Stomach (tissue), 9 donors: Measurements from ENCODE around the gene SIGLEC9. TPM values are rescaled to one million over a fixed set of nuclear protein-coding genes. Genes with fewer than 3 reads are reported as not detected.

Source experiments
- DNase-seq, 2 donors: peaks; one replicate each; pipeline versions ENCODE4 v3.0.0 to v3.0.0-alpha.2; 2013 to 2019
- H3K27ac ChIP-seq, 5 donors: fragments of 200-600 bp in 4 of 5; sonication (generic) in 4 of 5; one replicate each; pipeline ENCODE4 v1.5.1; 2013 to 2019; ENCODE audit warnings: mild to moderate bottlenecking in 1 of 5, moderate library complexity in 1 of 5
- H3K27me3 ChIP-seq, 3 donors: fragments of 200-600 bp; sonication (generic); one replicate each; pipeline ENCODE4 v1.5.1; 2017 to 2019; ENCODE audit warnings: mixed run types in 1 of 3
- H3K36me3 ChIP-seq, 4 donors: fragments of 200-600 bp; sonication (generic); 1 replicate in 3 of 4; 2 replicates in 1 of 4; pipeline ENCODE4 v1.5.1; 2016 to 2019
- H3K4me1 ChIP-seq, 4 donors: fragments of 200-600 bp; sonication (generic); one replicate each; pipeline ENCODE4 v1.5.1; 2016 to 2019
- H3K4me3 ChIP-seq, 4 donors: fragments of 200-600 bp; sonication (generic) in 3 of 4; one replicate each; pipeline ENCODE4 v1.5.1; 2016 to 2019; ENCODE audit warnings: mild to moderate bottlenecking in 1 of 4
- H3K9me3 ChIP-seq, 4 donors: fragments of 200-600 bp; sonication (generic); one replicate each; pipeline ENCODE4 v1.5.1; 2016 to 2019
- EP300 ChIP-seq: sonication (generic); formaldehyde crosslinking; IDR thresholded peaks from one replicate; pipeline ENCODE4 v1.6.1; 2017; ENCODE audit warnings: antibody characterized with exemption
- POLR2A ChIP-seq, 4 donors: fragments of 450-650 bp; IDR thresholded peaks; one replicate each; pipeline ENCODE4 v1.6.1; 2016; ENCODE audit warnings: antibody characterized with exemption in 4 of 4, control low read depth in 2 of 4, mild to moderate bottlenecking in 1 of 4, moderate library complexity in 1 of 4
- POLR2AphosphoS5 ChIP-seq, 3 donors: sonication (generic); formaldehyde crosslinking; IDR thresholded peaks; one replicate each; pipeline ENCODE4 v1.6.1; 2016; ENCODE audit warnings: antibody characterized with exemption in 3 of 3
- WGBS, 5 donors: extraction: QIAGEN DNeasy Blood & Tissue Kit in 3 of 5; methylation state at CpG; one replicate each; pipeline versions ENCODE4 v1.1.5 to v1.1.7; 2013 to 2018; 5-methylcytosine and 5-hydroxymethylcytosine counted together
- intact Hi-C: fragments of 100-400 bp; cut with DNase I; formaldehyde crosslinking; loops from one replicate; pipeline ENCODE4 v1.15.1; 2023; ENCODE audit warnings: low total_unique reads
- polyA plus RNA-seq, 3 donors: library from polyadenylated mRNA; stranded (reverse); fragments of 200-250 nt; gene quantifications; one replicate each; pipeline ENCODE4 v1.2.3, GENCODE V29; 2013
- total RNA-seq, 5 donors: library from RNA; depleted of rRNA; stranded (reverse); fragments of >200 nt; gene quantifications; one replicate each; pipeline versions ENCODE4 v1.1.0 to v1.2.3, GENCODE V29; 2014 to 2016
- TF ChIP-seq, protein P1 (sequence below), 7 experiments: fragments of 450-650 bp in 4 of 7; fragments of 200-600 bp in 3 of 7; sonication (generic) in 3 of 7; IDR thresholded peaks; one replicate each; pipeline ENCODE4 v1.5.1; 2016 to 2019; ENCODE audit warnings: antibody characterized with exemption in 7 of 7, control low read depth in 2 of 7, mild to moderate bottlenecking in 1 of 7
- donor health status: healthy with polysubstance abuse.
- donor health status: Bipolar disorder and iron deficiency.
- donor health status: healthy.

Gene SIGLEC9
- total and polyA plus RNA-seq, 8 donors, result 0.61 to 13.9 (median 1.2) TPM; not detected in 1

DNA sequence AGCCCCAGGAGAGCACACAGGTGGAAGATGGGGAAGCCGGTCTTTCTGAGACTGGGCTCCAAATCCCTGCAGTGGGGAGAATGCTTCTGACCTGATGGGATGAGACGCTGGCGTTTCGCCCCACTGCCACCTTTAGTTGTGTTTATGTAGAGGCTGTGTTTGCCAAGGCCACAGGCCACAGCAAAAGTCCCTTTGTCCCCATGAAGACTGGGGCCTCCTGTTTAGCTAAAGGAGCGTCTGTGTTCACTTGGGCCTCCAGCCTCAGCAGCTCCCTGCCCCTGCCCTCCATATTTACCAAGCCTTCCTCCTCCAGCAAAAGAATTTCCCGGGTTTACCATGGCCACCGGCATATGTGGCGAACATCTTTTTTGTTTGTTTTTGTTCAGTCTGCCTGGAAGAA, 31.6 kb upstream of the SIGLEC9 start:
- Histone ChIP-seq H3K4me1 (peaks cover 0 to 29% (median 14%) of the 10 kb centered on the region in 4 donors), H3K4me3 (no peak overlapping the region)
- WGBS, 5 donors, result 51 to 57% (median 52%) methylated on average over 8 of the region's 8 CpGs

DNA sequence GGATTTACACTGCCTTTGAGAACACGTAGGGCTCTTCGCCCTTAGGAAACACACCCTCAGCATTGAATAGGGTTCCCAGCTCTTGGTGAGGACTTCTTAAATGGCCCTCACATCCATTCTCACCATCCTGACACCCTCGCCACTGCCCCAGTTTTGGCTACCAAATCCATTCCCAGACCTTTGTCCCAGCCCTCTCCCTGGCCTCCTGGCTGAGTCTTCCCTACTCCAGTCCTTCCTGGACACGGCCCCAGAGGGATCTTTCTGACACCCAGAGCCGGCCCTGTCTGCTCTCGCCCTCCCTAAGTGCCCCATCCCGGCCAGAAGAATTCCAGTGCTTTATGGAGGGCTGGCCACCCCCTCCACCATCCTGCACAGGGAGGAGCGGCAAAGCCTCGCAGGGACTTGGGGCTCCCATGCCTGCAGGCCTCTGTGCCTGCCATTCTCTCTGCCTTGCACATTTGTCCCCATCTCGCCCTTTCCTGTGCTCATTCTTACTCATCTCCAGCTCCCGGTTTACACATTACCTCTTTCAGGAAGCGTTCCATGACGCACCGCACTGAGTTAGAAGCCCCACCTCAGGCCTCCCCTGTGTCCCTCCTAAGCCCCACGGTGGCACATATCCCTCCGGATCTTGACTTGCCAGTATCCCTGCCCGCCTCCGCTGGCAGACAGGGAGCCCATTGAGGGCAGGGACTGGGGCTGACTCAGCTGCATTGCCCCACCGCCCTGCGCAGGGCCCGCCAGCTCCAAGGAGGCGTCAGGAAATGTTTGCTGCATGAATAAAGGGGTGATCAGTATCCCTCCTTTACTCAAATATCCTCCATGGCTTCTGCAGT, 31.0 kb upstream of the SIGLEC9 start:
- intact Hi-C loops, result loop anchor here (2.0 kb wide), 1 partner anchor 75 kb away; the partner anchor contains the start of gene KLK10
- WGBS, 5 donors, result 69 to 81% (median 76%) methylated on average over 22 of the region's 22 CpGs
- no peak overlapping the region for H3K27ac ChIP-seq

More for the DNA sequence above, 31.6 kb upstream of the SIGLEC9 start:
- intact Hi-C loops, result no loop called here
- H3K27ac ChIP-seq, result no peak overlapping the region
- no peak for DNase-seq
- H3K9me3 ChIP-seq, result no peaks in the 10 kb centered on the region
- peaks cover 0 to 6% (median 5%) of the 10 kb centered on the region in 4 donors for H3K36me3 ChIP-seq
- no peaks in the 10 kb centered on the region for H3K27me3 ChIP-seq
- TF ChIP-seq EP300, result no peak
- TF ChIP-seq, protein P1, sequence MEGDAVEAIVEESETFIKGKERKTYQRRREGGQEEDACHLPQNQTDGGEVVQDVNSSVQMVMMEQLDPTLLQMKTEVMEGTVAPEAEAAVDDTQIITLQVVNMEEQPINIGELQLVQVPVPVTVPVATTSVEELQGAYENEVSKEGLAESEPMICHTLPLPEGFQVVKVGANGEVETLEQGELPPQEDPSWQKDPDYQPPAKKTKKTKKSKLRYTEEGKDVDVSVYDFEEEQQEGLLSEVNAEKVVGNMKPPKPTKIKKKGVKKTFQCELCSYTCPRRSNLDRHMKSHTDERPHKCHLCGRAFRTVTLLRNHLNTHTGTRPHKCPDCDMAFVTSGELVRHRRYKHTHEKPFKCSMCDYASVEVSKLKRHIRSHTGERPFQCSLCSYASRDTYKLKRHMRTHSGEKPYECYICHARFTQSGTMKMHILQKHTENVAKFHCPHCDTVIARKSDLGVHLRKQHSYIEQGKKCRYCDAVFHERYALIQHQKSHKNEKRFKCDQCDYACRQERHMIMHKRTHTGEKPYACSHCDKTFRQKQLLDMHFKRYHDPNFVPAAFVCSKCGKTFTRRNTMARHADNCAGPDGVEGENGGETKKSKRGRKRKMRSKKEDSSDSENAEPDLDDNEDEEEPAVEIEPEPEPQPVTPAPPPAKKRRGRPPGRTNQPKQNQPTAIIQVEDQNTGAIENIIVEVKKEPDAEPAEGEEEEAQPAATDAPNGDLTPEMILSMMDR (IDR thresholded peaks at IDR 0.05), result no peak
- TF ChIP-seq POLR2AphosphoS5 (IDR thresholded peaks at IDR 0.05), result no peak
- no peak for TF ChIP-seq POLR2A (IDR thresholded peaks at IDR 0.05)

DNA sequence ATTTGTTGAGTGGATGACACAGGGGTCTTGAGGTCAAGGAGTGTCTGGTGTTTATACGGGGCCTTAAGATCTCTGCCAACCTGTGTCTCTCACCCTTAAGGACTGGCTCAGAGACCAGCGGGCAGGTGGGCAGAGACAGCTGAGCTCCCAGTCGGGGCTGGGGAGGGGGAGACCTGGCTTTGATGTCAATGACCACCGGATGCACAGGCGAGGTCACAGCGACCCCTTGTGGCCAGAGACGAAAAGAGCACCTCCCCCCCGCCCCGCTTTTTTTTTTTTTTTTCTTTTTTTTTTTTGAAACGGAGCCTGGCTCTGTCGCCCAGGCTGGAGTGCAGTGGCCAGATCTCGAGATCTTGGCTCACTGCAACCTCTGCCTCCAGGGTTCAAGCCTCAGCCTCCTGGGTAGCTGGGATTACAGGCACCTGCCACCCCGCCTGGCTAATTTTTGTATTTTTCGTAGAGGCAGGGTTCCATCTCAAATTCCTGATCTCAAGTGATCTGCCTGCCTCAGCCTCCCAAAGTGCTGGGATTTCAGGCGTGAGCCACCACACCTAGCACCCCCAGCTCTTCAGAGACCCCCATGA, 29.9 kb upstream of the SIGLEC9 start:
- Histone ChIP-seq H3K9me3 (no peaks in the 10 kb centered on the region), H3K27me3 (no peaks in the 10 kb centered on the region), H3K4me3 (no peak overlapping the region), H3K36me3 (peaks cover 0 to 20% (median 18%) of the 10 kb centered on the region in 4 donors), H3K27ac (no peak overlapping the region), H3K4me1 (peaks cover 0 to 29% (median 19%) of the 10 kb centered on the region in 4 donors)
- intact Hi-C loops, result loop anchor here (2.0 kb wide), 1 partner anchor 76 kb away; the partner anchor contains the start of gene KLK10
- TF ChIP-seq, protein P1 (IDR thresholded peaks at IDR 0.05), result peak in 5 of 7 experiments; percentile 51 to 81 (median 73)
- no peak for TF ChIP-seq POLR2A (IDR thresholded peaks at IDR 0.05)
- DNase-seq, result peak; percentile 45 to 61
- WGBS, 5 donors, result 19 to 34% (median 25%) methylated on average over 11 to 15 of the region's 15 CpGs

More for the DNA sequence above, 31.0 kb upstream of the SIGLEC9 start:
- peaks cover 0 to 10% (median 8%) of the 10 kb centered on the region in 4 donors for H3K36me3 ChIP-seq
- H3K4me3 ChIP-seq, result no peak overlapping the region
- TF ChIP-seq POLR2A (IDR thresholded peaks at IDR 0.05) (no peak), EP300 (no peak)
- DNase-seq, result no peak
- no peaks in the 10 kb centered on the region for H3K9me3 ChIP-seq
- peaks cover 0 to 29% (median 14%) of the 10 kb centered on the region in 4 donors for H3K4me1 ChIP-seq
- no peaks in the 10 kb centered on the region for H3K27me3 ChIP-seq

DNA sequence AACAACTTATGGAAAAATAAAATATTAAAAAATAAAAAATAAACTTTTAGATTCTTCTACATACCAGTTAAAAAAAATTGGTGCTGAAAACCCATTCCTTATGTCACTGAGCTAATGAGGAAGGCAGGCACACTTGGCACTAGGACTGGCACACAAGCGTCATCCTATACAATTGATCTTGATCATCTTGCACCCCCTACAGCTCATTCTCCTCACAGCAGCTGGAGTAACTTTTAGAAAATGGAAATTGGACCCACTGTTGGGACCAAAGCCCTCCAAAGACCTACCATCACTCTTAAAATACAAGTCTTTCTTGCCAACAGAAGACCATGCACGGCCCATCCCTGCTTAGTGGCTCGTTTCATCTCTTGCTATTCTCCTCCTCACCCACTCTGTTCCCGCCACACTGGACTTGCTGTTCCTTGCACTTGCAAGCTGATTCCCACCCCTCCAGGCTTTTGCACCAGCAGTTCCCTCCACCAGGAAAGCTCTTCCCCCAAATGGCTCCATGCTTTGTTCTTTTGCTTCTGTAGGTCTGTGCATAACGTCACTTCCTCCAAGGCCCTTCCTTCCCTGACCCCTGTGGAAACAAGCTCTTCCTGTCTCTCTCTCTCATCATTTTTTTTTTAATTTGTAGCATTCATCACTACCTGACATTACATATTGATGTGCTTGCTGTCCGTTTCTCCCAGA, 28.1 kb upstream of the SIGLEC9 start:
- intact Hi-C loops, result no loop called here
- H3K4me1 ChIP-seq, result peaks cover 0 to 43% (median 28%) of the 10 kb centered on the region in 4 donors
- no peaks in the 10 kb centered on the region for H3K9me3 ChIP-seq
- TF ChIP-seq, protein P1 (IDR thresholded peaks at IDR 0.05), result peak in 2 of 7 experiments; percentile 22 to 39
- TF ChIP-seq EP300, result no peak
- H3K4me3 ChIP-seq, result no peak overlapping the region
- H3K27ac ChIP-seq, result no peak overlapping the region
- DNase-seq, result no peak
- peaks cover 0 to 36% (median 33%) of the 10 kb centered on the region in 4 donors for H3K36me3 ChIP-seq
- H3K27me3 ChIP-seq, result no peaks in the 10 kb centered on the region
- WGBS, 5 donors, result 75 to 87% (median 76%) methylated on average over 6 of the region's 6 CpGs
